Measurements from ENCODE around the gene RTEL1. TPM values are rescaled to one million over a fixed set of nuclear protein-coding genes. Genes with fewer than 3 reads are reported as not detected.
"Not testable (repeated sequence)": the region's sequence is repeated elsewhere in the genome, so short reads cannot be mapped to it uniquely, and the experiment has no call there.

The RTEL1 gene
- polyA plus RNA-seq, 3 donors, result 13.8 to 22.2 (median 18.2) TPM

DNA sequence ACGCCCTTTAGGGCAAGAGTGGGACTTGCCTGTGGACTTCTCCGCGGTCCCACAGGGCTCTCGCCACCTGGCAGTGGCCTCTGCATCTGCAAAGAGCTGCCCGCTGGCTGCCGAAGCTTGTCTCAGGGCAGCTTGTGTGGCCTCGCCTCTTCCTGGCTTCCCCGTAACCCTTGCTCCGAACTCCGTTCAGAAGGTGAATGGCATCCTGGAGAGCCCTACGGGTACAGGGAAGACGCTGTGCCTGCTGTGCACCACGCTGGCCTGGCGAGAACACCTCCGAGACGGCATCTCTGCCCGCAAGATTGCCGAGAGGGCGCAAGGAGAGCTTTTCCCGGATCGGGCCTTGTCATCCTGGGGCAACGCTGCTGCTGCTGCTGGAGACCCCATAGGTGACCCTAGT is 3.0 kb downstream of the RTEL1 start:
- no peak for DNase-seq (ENCODE audit: extremely low read depth in 1 of 11, low read depth in 9 of 11, low spot score in 4 of 11)

DNA sequence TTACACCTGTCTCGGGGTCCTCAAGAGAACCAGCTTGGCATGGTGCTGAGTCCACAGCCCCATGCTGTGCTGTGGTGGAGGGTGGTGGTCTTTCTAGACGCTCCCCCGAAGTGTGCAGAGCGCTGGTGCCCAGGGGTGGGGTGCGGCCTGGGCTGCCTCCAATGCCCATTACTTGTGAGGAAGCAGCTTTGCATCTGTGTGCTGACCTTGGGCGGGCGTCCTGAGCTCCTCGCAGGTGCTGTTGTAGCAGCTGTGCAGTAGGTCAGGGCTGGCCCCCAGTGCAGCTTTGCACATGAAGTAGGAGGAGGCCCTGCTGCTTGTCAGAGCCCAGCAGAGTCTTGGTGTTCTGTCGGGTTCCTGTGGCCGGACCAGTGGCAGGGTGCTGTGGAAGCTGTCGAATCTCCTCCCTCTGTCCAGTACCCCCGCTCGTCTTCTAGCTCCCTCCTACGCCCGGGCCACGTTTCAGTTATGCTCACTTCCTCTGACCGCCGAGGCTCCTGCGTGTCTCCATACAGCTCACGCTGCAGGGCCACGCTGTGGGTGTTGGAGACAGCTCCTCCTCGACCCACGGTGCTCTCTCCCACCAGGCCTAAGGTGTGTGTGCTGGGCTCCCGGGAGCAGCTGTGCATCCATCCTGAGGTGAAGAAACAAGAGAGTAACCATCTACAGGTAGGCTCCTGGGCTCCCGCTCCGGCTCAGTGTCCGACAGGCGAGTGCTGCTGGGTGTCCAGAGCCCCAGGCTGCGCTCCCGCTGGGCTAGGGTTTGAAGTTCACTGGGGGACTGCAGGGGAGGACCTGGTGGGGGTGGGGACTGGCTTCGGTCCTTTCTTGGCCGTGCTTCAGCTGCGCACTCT is 4.1 kb downstream of the RTEL1 start:
- DNase-seq (ENCODE audit: extremely low read depth in 1 of 11, low read depth in 9 of 11, low spot score in 4 of 11), result no peak

DNA sequence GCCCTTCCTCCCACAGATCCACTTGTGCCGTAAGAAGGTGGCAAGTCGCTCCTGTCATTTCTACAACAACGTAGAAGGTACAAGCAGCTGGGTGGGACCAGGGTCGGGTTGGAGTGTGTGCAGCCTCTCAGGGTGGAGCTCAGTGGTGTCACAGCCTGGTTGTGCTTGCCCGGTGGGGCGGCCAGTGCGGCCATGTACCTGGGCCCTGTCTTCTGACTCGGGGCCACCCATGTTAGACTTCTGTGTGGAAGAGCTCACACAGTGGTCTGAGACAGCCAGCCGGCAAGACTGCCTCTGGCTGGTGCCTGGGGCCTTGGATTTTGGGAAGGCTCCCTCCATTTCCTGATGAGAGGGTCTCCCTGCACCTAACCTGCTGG is 4.7 kb downstream of the RTEL1 start:
- DNase-seq (ENCODE audit: extremely low read depth in 1 of 11, low read depth in 9 of 11, low spot score in 4 of 11), result no peak

DNA sequence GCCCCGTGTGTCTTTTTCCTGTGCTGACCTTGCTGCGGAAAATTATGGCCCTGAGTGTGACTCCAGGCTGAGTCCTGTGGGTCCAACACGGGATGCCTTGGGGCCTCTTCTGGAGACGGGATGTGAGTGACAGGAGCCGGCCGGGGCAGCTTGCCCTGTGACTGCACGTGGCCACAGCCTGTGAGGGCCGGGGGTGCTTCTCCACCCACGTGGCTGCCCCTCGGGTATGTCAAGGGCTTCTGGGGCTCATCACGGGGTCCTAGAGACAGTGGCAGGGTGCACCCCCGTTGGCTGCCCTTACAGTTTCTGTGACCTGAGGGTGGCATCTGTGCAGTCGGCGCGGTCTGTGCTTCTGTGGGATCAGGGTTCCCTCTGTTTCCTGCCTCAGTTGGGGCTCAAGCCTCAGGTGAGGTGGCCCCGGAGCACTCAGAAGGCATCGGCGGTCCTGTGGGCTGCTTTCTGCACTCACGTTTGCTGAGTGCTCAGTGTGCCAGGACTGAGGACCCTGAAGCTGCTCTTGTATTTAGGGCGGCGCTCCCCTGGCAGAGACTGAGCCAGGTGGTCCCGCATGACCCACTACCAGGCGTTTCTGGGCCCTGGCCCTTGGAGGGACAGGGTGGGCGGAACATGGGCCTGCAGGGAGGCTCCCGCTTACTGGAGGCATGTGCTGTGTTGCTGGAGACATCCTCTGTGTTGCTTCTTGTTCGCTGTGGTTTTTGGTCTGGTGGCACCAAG is 5.4 kb downstream of the RTEL1 start:
- DNase-seq (ENCODE audit: extremely low read depth in 1 of 11, low read depth in 9 of 11, low spot score in 4 of 11), result no peak

GRCh38 chr20:63664143-63664851 is 6.2 kb downstream of the RTEL1 start:
- DNase-seq (ENCODE audit: extremely low read depth in 1 of 11, low read depth in 9 of 11, low spot score in 4 of 11), result no peak

DNA sequence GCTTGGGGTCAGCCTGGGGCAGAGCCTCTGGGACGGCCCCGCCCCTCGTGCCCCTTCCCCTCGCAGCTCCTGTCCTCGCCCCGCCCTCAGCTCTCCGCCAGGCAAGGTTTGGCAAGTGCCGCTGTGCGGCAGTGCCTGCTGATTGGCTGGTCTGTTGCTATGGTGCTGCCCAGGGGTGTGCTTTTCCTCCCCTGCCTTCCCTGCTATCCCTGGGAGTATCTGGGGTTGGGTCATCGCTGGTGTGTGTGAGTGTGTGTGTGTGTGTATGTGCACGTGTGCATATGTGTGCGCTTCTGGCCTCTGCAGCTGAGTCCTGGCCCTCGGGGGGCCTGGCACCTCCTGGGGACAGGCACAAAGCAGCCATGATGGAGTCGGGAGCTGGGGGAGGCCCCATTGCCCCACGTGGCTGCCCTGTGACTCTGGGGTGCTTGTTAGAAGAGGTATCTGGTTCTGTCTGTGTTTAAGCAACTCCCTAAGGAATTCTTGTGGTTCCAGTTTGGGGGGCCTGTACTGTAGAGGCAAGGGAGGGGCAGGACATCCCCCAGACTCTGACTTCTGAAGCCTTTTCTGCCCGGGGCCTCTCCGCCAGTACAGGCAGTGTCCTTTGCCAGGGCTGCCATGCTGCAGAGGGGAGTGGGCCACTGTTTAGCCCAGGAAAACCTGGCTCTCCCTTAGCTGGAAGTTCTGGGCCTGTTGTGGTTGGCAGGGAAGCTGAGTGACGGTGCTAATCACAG is 6.9 kb downstream of the RTEL1 start:
- no peak for DNase-seq (ENCODE audit: extremely low read depth in 1 of 11, low read depth in 9 of 11, low spot score in 4 of 11)

GRCh38 chr20:63665708-63666107 is 7.6 kb downstream of the RTEL1 start:
- no peak for DNase-seq (ENCODE audit: extremely low read depth in 1 of 11, low read depth in 9 of 11, low spot score in 4 of 11)

DNA sequence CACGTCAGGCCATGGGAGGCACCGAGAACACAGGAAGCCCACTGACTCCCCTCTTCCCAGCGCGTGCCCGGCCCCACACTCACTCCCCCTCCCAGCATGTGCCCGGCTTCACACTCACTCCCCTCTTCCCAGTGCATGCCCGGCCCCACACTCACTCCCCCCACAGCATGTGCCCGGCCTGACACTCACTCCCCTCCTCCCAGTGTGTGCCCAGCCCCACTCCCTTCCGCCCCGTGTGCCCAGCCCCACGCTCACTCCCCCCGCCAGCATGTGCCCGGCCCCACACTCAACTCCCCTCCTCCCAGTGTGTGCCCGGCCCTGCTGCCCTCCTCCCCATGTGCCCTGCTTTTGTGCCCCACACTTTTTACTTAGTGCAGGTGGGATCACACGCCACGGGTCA is 9.7 kb downstream of the RTEL1 start:
- no peak for DNase-seq (ENCODE audit: extremely low read depth in 1 of 11, low read depth in 9 of 11, low spot score in 4 of 11)

DNA sequence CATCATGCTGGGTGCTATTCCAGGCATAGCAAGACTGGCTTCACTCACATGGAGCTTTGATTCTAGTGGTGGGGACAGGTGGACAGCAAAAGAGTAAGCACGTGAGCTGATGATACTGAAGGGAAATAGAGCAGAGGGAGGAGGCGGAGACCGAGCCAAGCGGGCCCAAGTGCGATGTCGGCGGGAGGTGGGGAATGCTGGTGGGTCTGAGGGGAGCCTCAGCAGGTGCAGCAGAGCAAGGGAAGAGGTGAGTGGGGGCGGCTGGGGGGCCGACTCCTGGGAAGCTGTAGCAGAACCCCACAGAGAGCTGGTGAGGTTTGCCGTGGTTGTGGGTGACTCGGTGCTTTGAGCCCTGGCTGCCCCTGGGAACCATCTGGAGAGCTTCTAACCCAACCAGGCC is 10.2 kb downstream of the RTEL1 start:
- no peak for DNase-seq (ENCODE audit: extremely low read depth in 1 of 11, low read depth in 9 of 11, low spot score in 4 of 11)

DNA sequence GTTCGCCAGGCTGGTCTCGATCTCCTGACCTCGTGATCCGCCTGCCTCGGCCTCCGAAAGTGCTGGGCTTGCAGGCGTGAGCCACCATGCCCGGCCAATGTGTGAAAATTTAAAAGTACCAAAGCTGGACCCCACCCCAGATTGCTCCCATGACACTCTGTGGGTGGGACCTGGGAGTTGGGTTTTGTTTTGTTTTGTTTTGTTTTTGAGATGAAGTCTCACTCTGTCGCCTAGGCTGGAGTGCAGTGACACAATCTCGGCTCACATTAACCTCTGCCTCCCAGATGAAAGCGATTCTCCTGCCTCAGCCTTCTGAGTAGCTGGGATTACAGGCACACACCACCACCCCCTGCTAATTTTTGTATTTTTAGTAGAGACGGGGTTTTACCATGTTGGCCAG is 13.6 kb downstream of the RTEL1 start:
- not testable (repeated sequence) for DNase-seq (ENCODE audit: extremely low read depth in 1 of 11, low read depth in 9 of 11, low spot score in 4 of 11)

DNA sequence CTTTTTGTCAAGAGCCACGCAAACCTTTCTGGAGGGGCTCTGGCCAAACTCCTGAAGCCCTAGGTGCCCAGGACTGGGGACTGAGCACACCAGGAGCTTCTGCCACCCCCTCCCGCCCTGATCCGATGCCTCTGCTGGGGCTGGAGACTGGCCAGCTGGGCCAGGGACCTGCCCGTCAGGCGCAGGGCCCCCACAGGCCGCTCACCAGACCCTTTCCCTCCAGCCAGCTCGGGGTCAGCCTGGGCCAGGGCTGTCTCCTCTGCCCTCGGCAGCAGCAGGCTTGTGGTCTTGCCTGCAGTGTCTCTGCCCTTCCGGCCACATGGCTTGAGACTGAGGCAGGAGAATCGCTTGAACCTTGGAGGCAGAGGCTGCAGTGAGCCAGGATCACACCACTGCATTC is 14.6 kb downstream of the RTEL1 start:
- DNase-seq (ENCODE audit: extremely low read depth in 1 of 11, low read depth in 9 of 11, low spot score in 4 of 11), result no peak

- DNase-seq (ENCODE audit: extremely low read depth in 1 of 11, low read depth in 9 of 11, low spot score in 4 of 11), result no peak
Measured at GRCh38 chr20:63673951-63674350, 15.8 kb downstream of the RTEL1 start.

DNA sequence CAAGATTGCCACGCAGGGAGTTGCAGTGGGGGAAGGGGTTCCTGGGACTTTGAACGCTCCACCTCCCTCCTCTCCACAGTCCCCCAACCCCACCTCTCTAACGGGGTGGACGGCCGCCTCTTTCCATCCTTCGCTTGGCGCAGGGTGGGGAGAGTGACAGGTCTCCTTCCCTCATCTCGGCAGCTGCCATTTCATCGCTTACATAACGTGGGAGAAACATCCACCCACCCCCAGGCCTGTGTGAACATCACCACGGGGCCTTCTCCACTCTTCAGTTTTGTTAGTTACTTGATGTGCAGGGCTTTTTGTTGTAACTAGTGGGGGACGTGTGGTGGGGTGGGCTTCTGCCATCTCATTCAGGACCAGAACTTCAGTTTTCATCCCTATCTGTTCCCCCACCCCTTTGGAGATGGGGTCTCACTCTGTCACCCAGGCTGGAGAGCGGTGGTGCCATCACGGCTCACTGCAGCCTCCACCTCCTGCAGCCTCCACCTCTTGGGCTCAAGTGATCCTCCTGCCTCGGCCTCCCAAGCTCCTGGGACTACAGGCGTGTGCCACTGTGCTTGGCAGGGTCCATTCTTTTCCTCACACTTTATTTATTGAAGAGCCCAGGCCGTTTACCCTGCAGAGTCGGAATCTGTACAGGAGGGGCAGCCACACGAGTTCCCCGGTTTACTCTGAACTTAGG is 17.7 kb downstream of the RTEL1 start:
- DNase-seq (ENCODE audit: extremely low read depth in 1 of 11, low read depth in 9 of 11, low spot score in 4 of 11), result no peak

DNA sequence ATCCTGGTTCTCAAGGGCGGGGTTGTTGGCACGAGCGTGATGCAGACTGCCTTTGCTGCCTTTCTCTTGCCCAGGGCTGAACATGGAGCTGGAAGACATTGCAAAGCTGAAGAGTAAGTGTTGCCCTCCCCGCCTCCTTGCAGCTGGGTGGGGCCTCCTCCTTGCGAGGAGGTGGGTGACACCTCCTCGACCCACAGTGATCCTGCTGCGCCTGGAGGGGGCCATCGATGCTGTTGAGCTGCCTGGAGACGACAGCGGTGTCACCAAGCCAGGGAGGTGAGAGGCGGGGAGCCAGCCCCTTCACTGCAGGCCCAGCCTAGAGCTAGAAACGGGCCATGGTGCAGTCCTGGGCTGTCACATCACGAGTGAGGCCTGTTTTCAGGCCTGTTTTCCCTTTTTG is 20.0 kb downstream of the RTEL1 start:
- DNase-seq (ENCODE audit: extremely low read depth in 1 of 11, low read depth in 9 of 11, low spot score in 4 of 11), result no peak

GRCh38 chr20:63678667-63679465 is 20.8 kb downstream of the RTEL1 start:
- no peak for DNase-seq (ENCODE audit: extremely low read depth in 1 of 11, low read depth in 9 of 11, low spot score in 4 of 11)

- DNase-seq (ENCODE audit: extremely low read depth in 1 of 11, low read depth in 9 of 11, low spot score in 4 of 11), result no peak
Measured at GRCh38 chr20:63679799-63680305, 21.7 kb downstream of the RTEL1 start.

DNA sequence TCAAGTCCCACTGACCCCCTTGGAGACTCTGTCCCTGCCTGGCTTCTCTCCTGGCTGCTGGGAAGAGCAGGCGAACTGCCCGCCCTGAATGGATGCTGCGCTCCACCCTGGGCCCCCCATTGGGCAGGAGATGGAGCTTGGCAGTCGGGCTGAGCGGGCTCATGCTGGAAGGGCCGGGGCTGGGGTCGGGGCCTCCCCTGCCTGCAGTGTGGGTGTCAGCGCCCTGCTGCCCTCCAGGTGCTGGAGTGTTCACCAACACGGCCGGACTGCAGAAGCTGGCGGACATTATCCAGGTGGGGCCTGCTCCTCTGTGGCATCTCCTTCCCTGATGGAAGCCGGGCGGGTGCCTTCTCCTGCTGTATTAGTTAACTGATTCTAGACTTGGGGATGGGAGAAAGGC is 22.3 kb downstream of the RTEL1 start:
- DNase-seq (ENCODE audit: extremely low read depth in 1 of 11, low read depth in 9 of 11, low spot score in 4 of 11), result no peak

Measured in renal cortex interstitium (tissue), 11 donors.